ENCODE data around the gene ORC2. TPM values are rescaled to one million over a fixed set of nuclear protein-coding genes. Genes with fewer than 3 reads are reported as not detected.

The ORC2 gene
- total and polyA plus RNA-seq, 10 of the 15 experiments (the other 5 are each of a cell fraction or from before 2014, with no cell fraction given), result 6.1 to 36.9 (median 17.6) TPM

DNA sequence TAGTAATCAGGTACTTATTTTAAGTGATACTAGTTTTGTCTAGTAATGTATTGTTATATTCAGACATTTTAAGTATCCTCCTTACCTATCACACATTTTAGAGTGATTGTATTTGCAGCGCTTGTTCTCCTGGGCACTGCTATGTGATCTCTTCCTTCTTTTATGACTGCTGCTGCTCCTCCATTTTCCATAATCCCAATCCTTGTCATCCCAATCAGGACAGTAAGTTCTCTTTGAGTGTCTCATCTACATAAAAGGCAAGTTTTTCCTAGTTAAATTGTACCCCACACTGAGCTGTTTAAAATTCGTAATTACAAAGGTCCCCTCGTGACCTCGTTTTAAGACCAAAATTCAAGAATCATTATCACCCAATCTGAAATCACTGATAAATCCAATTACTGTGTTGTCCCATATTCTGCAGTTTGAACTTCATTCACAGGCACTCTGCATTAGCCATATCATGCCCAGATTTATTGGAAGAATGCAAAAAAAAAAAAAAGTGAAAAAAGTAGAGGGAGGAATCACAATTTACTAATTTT lies 101.8 kb downstream of the ORC2 start (continued):
- TF ChIP-seq, protein P1, sequence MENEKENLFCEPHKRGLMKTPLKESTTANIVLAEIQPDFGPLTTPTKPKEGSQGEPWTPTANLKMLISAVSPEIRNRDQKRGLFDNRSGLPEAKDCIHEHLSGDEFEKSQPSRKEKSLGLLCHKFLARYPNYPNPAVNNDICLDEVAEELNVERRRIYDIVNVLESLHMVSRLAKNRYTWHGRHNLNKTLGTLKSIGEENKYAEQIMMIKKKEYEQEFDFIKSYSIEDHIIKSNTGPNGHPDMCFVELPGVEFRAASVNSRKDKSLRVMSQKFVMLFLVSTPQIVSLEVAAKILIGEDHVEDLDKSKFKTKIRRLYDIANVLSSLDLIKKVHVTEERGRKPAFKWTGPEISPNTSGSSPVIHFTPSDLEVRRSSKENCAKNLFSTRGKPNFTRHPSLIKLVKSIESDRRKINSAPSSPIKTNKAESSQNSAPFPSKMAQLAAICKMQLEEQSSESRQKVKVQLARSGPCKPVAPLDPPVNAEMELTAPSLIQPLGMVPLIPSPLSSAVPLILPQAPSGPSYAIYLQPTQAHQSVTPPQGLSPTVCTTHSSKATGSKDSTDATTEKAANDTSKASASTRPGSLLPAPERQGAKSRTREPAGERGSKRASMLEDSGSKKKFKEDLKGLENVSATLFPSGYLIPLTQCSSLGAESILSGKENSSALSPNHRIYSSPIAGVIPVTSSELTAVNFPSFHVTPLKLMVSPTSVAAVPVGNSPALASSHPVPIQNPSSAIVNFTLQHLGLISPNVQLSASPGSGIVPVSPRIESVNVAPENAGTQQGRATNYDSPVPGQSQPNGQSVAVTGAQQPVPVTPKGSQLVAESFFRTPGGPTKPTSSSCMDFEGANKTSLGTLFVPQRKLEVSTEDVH (IDR thresholded peaks at IDR 0.05; ENCODE audit: low read depth, partially characterized antibody), result no peak
- no peak for TF ChIP-seq MTA2 (IDR thresholded peaks at IDR 0.05; ENCODE audit: low read depth)
- TF ChIP-seq, protein P2, sequence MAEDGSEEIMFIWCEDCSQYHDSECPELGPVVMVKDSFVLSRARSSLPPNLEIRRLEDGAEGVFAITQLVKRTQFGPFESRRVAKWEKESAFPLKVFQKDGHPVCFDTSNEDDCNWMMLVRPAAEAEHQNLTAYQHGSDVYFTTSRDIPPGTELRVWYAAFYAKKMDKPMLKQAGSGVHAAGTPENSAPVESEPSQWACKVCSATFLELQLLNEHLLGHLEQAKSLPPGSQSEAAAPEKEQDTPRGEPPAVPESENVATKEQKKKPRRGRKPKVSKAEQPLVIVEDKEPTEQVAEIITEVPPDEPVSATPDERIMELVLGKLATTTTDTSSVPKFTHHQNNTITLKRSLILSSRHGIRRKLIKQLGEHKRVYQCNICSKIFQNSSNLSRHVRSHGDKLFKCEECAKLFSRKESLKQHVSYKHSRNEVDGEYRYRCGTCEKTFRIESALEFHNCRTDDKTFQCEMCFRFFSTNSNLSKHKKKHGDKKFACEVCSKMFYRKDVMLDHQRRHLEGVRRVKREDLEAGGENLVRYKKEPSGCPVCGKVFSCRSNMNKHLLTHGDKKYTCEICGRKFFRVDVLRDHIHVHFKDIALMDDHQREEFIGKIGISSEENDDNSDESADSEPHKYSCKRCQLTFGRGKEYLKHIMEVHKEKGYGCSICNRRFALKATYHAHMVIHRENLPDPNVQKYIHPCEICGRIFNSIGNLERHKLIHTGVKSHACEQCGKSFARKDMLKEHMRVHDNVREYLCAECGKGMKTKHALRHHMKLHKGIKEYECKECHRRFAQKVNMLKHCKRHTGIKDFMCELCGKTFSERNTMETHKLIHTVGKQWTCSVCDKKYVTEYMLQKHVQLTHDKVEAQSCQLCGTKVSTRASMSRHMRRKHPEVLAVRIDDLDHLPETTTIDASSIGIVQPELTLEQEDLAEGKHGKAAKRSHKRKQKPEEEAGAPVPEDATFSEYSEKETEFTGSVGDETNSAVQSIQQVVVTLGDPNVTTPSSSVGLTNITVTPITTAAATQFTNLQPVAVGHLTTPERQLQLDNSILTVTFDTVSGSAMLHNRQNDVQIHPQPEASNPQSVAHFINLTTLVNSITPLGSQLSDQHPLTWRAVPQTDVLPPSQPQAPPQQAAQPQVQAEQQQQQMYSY (CRISPR knock-in tag; IDR thresholded peaks at IDR 0.05), result no peak
- TF ChIP-seq BHLHE40 (IDR thresholded peaks at IDR 0.05; ENCODE audit: borderline replicate concordance in 1 of 2, low read depth in 2 of 2, low read length in 1 of 2), result no peak
- TF ChIP-seq CREB1 (IDR thresholded peaks at IDR 0.05; ENCODE audit: low read depth), result no peak
- no peak for TF ChIP-seq ETV6 (conservative IDR thresholded peaks at IDR 0.05 in 1 of 2, IDR thresholded peaks at IDR 0.05 in 1 of 2; ENCODE audit: borderline replicate concordance in 1 of 2, low read depth in 1 of 2)
- TF ChIP-seq RB1 (IDR thresholded peaks at IDR 0.05; ENCODE audit: borderline replicate concordance), result no peak
- no peak for TF ChIP-seq ZNF384 (IDR thresholded peaks at IDR 0.05; ENCODE audit: borderline replicate concordance, low read depth, low read length)
- TF ChIP-seq RELA (IDR thresholded peaks at IDR 0.05; ENCODE audit: borderline replicate concordance, partially characterized antibody), result no peak

Data from GM12878 (cell line).